GM18505 (cell line): ENCODE results near the gene DBH.

ENCODE experiments used
- ATAC-seq: cut with Tn5 transposase; IDR thresholded peaks from one replicate; pipeline ENCODE4 v1.9.1; 2021; ENCODE audit not compliant: unreplicated experiment
- POLR2A ChIP-seq: IDR thresholded peaks from 4 replicates; pipeline ENCODE4 v1.6.1; 2011; ENCODE audit warnings: borderline replicate concordance; ENCODE audit not compliant: insufficient read depth, insufficient read length; ENCODE audit errors: extremely low read depth

DBH gene

GRCh38 chr9:133608889-133609288, 27.3 kb upstream of the DBH start:
- TF ChIP-seq POLR2A = no peak
- ATAC-seq = no peak

GRCh38 chr9:133609311-133610098, 26.7 kb upstream of the DBH start, which contains the start of gene FAM163B:
Gene FAM163B, minus strand, starts transcription at chr9:133609389. Its CDS starts 29,166 bp downstream, at chr9:133580223.
- TF ChIP-seq POLR2A = no peak
- ATAC-seq = no peak

- TF ChIP-seq POLR2A = no peak
- ATAC-seq = no peak
Measured at GRCh38 chr9:133610845-133611244, 25.3 kb upstream of the DBH start.

- no peak for ATAC-seq
- no peak for TF ChIP-seq POLR2A
Measured at GRCh38 chr9:133612051-133612450, 24.1 kb upstream of the DBH start.

GRCh38 chr9:133612816-133613215, 23.3 kb upstream of the DBH start:
- ATAC-seq = no peak
- no peak for TF ChIP-seq POLR2A

GRCh38 chr9:133613432-133613831, 22.7 kb upstream of the DBH start:
- no peak for ATAC-seq
- TF ChIP-seq POLR2A = no peak

- no peak for ATAC-seq
- TF ChIP-seq POLR2A = no peak
Measured at GRCh38 chr9:133614056-133614455, 22.1 kb upstream of the DBH start.

- TF ChIP-seq POLR2A = no peak
- no peak for ATAC-seq
Measured at GRCh38 chr9:133614678-133615077, 21.5 kb upstream of the DBH start.

GRCh38 chr9:133615186-133615585, 21.0 kb upstream of the DBH start:
- no peak for TF ChIP-seq POLR2A
- no peak for ATAC-seq

- ATAC-seq = no peak
- TF ChIP-seq POLR2A = no peak
Measured at GRCh38 chr9:133615606-133616188, 20.5 kb upstream of the DBH start.

- no peak for TF ChIP-seq POLR2A
- no peak for ATAC-seq
Measured at GRCh38 chr9:133616643-133617405, 19.3 kb upstream of the DBH start.

GRCh38 chr9:133618726-133619125, 17.4 kb upstream of the DBH start:
- no peak for ATAC-seq

GRCh38 chr9:133619791-133620190, 16.4 kb upstream of the DBH start:
- TF ChIP-seq POLR2A = no peak
- no peak for ATAC-seq

More at GRCh38 chr9:133618726-133619125, 17.4 kb upstream of the DBH start:
- no peak for TF ChIP-seq POLR2A
